Breast epithelium (tissue), 3 donors: ENCODE results near the gene DAND5.
A peak's percentile ranks its signal among the peaks of the same experiment; 100 is the strongest.

Experiments used
- POLR2A ChIP-seq: fragments of 450-650 bp; IDR thresholded peaks from one replicate; pipeline ENCODE4 v1.6.1; 2016; ENCODE audit warnings: antibody characterized with exemption, mild to moderate bottlenecking, moderate library complexity
- POLR2AphosphoS5 ChIP-seq, 3 donors: sonication (generic); formaldehyde crosslinking; IDR thresholded peaks; one replicate each; pipeline ENCODE4 v1.6.1; 2017; ENCODE audit warnings: antibody characterized with exemption in 3 of 3
- TF ChIP-seq, protein P1 (sequence below), 3 donors: fragments of 450-650 bp; IDR thresholded peaks; one replicate each; pipeline ENCODE4 v1.5.1; 2016 to 2017; ENCODE audit warnings: antibody characterized with exemption in 3 of 3, mild to moderate bottlenecking in 3 of 3, moderate library complexity in 3 of 3

- TF ChIP-seq, protein P1, sequence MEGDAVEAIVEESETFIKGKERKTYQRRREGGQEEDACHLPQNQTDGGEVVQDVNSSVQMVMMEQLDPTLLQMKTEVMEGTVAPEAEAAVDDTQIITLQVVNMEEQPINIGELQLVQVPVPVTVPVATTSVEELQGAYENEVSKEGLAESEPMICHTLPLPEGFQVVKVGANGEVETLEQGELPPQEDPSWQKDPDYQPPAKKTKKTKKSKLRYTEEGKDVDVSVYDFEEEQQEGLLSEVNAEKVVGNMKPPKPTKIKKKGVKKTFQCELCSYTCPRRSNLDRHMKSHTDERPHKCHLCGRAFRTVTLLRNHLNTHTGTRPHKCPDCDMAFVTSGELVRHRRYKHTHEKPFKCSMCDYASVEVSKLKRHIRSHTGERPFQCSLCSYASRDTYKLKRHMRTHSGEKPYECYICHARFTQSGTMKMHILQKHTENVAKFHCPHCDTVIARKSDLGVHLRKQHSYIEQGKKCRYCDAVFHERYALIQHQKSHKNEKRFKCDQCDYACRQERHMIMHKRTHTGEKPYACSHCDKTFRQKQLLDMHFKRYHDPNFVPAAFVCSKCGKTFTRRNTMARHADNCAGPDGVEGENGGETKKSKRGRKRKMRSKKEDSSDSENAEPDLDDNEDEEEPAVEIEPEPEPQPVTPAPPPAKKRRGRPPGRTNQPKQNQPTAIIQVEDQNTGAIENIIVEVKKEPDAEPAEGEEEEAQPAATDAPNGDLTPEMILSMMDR (IDR thresholded peaks at IDR 0.05), result no peak
- peak; percentile 83 to 98 (median 95) for TF ChIP-seq POLR2AphosphoS5 (IDR thresholded peaks at IDR 0.05)
- TF ChIP-seq POLR2A, result peak; percentile 31
These were observed 35.9 kb upstream of the DAND5 start, which contains the start of gene FARSA for GRCh38 chr19:12933287-12934072.
